NCI-H2196 (cell line): ENCODE results near the gene CFAP44.
"Not testable (repeated sequence)": the region's sequence is repeated elsewhere in the genome, so short reads cannot be mapped to it uniquely, and the experiment has no call there.

ENCODE experiments used
- DNase-seq: peaks from one replicate; lab custom pipeline; 2025; ENCODE audit not compliant: unreplicated experiment; lab: John Stamatoyannopoulos, UW

The CFAP44 gene

GRCh38 chr3:113441051-113441770 is at the start of gene CFAP44:
TSS of gene CFAP44 (minus strand) at chr3:113441493. CDS start at chr3:113433664, 7,829 bp downstream.
- DNase-seq = no peak

- no peak for DNase-seq
Measured at GRCh38 chr3:113485161-113485609, 43.9 kb upstream of the CFAP44 start.

GRCh38 chr3:113468539-113468938 is 27.2 kb upstream of the CFAP44 start:
- DNase-seq = no peak

GRCh38 chr3:113461488-113461887 is 20.2 kb upstream of the CFAP44 start:
- DNase-seq = no peak

GRCh38 chr3:113458554-113458953 is 17.3 kb upstream of the CFAP44 start:
- DNase-seq = not testable (repeated sequence)

GRCh38 chr3:113455446-113455845 is 14.2 kb upstream of the CFAP44 start:
- no peak for DNase-seq

GRCh38 chr3:113454630-113455029 is 13.3 kb upstream of the CFAP44 start:
- DNase-seq = no peak

- no peak for DNase-seq
Measured at GRCh38 chr3:113454057-113454456, 12.8 kb upstream of the CFAP44 start.

- DNase-seq = no peak
Measured at GRCh38 chr3:113450911-113451310, 9.6 kb upstream of the CFAP44 start.

GRCh38 chr3:113439606-113440005 is 1.7 kb downstream of the CFAP44 start:
- DNase-seq = no peak

GRCh38 chr3:113438224-113438623 is 3.1 kb downstream of the CFAP44 start:
- DNase-seq = no peak

GRCh38 chr3:113437411-113437810 is 3.9 kb downstream of the CFAP44 start:
- DNase-seq = no peak

GRCh38 chr3:113436809-113437208 is 4.5 kb downstream of the CFAP44 start:
- no peak for DNase-seq

- no peak for DNase-seq
Measured at GRCh38 chr3:113431811-113432210, 9.5 kb downstream of the CFAP44 start.

- DNase-seq = no peak
Measured at GRCh38 chr3:113428581-113428980, 12.7 kb downstream of the CFAP44 start.

- no peak for DNase-seq
Measured at GRCh38 chr3:113423699-113424098, 17.6 kb downstream of the CFAP44 start.

GRCh38 chr3:113421082-113421481 is 20.2 kb downstream of the CFAP44 start:
- no peak for DNase-seq

- DNase-seq = no peak
Measured at GRCh38 chr3:113409676-113410075, 31.6 kb downstream of the CFAP44 start.

GRCh38 chr3:113405180-113405579 is 36.1 kb downstream of the CFAP44 start:
- DNase-seq = no peak

GRCh38 chr3:113404637-113405036 is 36.7 kb downstream of the CFAP44 start:
- no peak for DNase-seq
